ENCODE data around the gene SLAMF9. TPM values are rescaled to one million over a fixed set of nuclear protein-coding genes. Genes with fewer than 3 reads are reported as not detected.

SLAMF9 gene
- total RNA-seq, 1 donor from 2014 or later: 16.6 TPM

DNA sequence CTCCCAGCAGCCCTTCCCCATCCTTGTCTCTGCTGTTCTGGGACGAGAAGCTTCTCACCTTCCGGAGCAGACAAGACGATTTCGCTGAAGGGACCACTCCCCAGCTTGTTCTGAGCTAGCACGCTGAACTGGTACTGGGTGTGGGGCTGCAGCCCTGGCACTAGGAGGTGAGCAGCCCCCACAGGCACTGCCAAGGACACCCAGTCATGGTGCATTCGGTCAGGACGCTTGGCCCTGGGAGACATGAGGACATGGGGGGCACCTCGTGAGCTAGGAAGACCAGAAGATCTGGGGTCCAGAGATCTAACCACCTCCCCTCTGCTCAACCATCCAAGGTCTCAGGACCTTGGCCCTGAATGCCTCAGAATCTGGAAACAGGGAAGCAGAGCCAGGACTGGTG is 23.4 kb downstream of the SLAMF9 start:
- FAIRE-seq (no peak), DNase-seq (ENCODE audit: low read depth) (no peak)
- no peak for TF ChIP-seq CTCF (IDR thresholded peaks at IDR 0.05; ENCODE audit: insufficient read depth, low read length, severe bottlenecking)
- H3K36me3 ChIP-seq (ENCODE audit: control insufficient read depth, insufficient read depth, low read length): peaks cover 41% of the 10 kb centered on the region
- H3K27me3 ChIP-seq (ENCODE audit: control insufficient read depth, insufficient read depth, low read length): no peaks in the 10 kb centered on the region
- no peak overlapping the region for H3K4me3 ChIP-seq (ENCODE audit: low read depth, low read length)

DNA sequence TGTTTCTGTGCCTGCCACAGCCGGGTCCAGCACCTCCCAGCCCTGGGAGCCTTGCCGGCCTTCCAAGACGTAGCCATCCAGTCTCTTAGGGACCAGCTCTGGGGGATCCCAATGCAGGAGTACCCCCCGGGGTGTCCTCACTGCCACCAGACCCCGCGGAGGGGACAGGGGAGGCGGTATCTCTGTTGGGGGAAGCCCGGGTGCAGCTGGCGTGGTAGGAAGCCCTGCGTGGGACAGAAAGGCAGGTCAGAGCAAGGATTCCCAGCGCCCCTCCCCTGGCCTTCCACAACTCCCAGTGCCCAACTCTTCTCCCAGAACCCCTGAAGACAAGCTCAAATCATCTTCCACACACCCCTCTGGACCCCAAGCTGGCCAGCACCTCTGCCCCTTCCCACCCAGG is 23.8 kb downstream of the SLAMF9 start:
- DNase-seq (ENCODE audit: low read depth) (no peak), FAIRE-seq (no peak)
- Histone ChIP-seq H3K4me3 (ENCODE audit: low read depth, low read length) (no peak overlapping the region), H3K36me3 (ENCODE audit: control insufficient read depth, insufficient read depth, low read length) (peaks cover 39% of the 10 kb centered on the region), H3K27me3 (ENCODE audit: control insufficient read depth, insufficient read depth, low read length) (no peaks in the 10 kb centered on the region)
- no peak for TF ChIP-seq CTCF (IDR thresholded peaks at IDR 0.05; ENCODE audit: insufficient read depth, low read length, severe bottlenecking)

DNA sequence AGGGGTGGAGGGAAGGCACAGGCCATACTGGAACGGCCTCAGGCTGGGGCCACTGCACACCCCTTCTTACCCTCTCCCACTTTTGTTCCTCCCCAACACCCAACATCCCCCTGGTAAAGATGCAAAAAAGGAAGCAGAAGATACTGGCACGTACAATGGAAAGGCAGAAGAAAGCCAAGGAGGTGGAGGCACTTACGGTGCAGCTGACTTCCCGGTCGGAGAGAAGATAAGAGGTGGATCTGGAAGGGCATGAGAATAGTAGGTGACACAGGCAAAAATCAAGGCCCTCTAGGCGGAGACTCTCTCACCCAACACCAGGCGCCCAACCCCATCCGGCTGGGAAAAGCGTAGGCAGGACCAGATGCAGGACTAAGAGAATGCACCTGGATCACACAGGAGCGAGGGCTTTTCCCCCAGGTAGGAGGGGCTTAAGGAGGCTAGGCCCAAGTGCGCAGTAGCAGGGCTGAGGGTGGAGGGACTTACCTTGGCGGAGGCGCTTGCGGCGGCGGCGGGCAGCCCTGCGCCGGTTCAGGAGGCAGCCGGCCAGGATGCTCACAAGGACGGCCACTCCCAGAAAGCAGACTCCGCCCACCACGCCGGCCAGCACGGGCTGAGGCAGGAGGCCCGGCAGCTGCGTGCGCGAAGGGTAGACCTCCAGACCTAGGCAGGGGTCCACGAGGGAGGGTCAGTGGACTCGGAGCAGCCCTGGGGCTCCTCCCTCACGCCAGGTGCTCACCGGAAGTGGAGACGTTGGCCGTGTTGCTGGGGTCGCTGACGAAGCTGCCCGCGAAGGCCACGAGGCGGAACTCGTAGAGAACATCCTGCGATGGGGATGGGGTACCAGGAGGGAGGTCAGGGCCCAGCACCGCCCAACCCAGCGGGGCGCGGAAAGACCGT is 24.6 kb downstream of the SLAMF9 start:
- FAIRE-seq (no peak), DNase-seq (ENCODE audit: low read depth) (no peak)
- no peak for TF ChIP-seq CTCF (IDR thresholded peaks at IDR 0.05; ENCODE audit: insufficient read depth, low read length, severe bottlenecking)
- no peaks in the 10 kb centered on the region for H3K27me3 ChIP-seq (ENCODE audit: control insufficient read depth, insufficient read depth, low read length)
- H3K4me3 ChIP-seq (ENCODE audit: low read depth, low read length): no peak overlapping the region
- peaks cover 37% of the 10 kb centered on the region for H3K36me3 ChIP-seq (ENCODE audit: control insufficient read depth, insufficient read depth, low read length)

- no peak for DNase-seq (ENCODE audit: low read depth)
- FAIRE-seq: no peak
- no peaks in the 10 kb centered on the region for H3K27me3 ChIP-seq (ENCODE audit: control insufficient read depth, insufficient read depth, low read length)
- TF ChIP-seq CTCF (IDR thresholded peaks at IDR 0.05; ENCODE audit: insufficient read depth, low read length, severe bottlenecking): no peak
- H3K4me3 ChIP-seq (ENCODE audit: low read depth, low read length): no peak overlapping the region
- peaks cover 35% of the 10 kb centered on the region for H3K36me3 ChIP-seq (ENCODE audit: control insufficient read depth, insufficient read depth, low read length)
Measured at GRCh38 chr1:159928491-159929050, 25.5 kb downstream of the SLAMF9 start.

DNA sequence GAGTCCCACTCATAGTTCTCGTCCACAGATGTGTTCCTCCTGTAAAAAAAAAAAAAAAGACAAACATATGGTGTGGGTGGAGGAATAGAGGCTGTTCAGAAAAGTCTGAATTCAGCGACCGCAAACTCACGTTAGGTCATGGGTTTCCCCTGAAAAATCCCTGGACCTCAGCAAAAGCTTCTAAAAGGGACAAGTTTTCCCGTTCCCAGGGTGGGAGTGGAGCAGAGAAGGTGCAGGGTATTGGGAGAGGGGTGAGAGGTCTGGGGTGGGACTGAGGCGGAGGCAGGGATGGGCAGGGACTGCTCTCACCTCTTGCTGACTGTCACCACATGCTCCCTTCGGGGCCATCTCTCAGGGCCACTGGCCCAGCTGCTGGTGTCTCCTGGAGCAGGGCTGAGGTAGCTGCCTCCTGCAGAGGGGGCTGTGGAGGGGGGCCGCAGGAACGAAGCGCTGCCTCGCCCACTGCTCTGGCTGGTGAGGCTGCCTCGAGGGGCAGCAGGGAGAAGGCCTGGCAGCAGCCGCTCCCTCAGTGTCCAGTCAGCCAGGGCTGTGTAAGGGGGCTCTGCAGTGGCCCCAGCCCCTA is 26.1 kb downstream of the SLAMF9 start:
- H3K36me3 ChIP-seq (ENCODE audit: control insufficient read depth, insufficient read depth, low read length): peaks cover 35% of the 10 kb centered on the region
- no peak for TF ChIP-seq CTCF (IDR thresholded peaks at IDR 0.05; ENCODE audit: insufficient read depth, low read length, severe bottlenecking)
- no peak for FAIRE-seq
- DNase-seq (ENCODE audit: low read depth): no peak
- H3K4me3 ChIP-seq (ENCODE audit: low read depth, low read length): no peak overlapping the region
- H3K27me3 ChIP-seq (ENCODE audit: control insufficient read depth, insufficient read depth, low read length): no peaks in the 10 kb centered on the region

Data from bronchial epithelial cell (primary cell).